GM19455 (cell line): Measurements from ENCODE around the gene DHRS3.

Experiments
- ATAC-seq: cut with Tn5 transposase; IDR thresholded peaks from one replicate; pipeline ENCODE4 v1.9.1; 2021; ENCODE audit not compliant: unreplicated experiment

Gene DHRS3

GRCh38 chr1:12555411-12556367 is 62.3 kb downstream of the DHRS3 start:
- no peak for ATAC-seq

DNA sequence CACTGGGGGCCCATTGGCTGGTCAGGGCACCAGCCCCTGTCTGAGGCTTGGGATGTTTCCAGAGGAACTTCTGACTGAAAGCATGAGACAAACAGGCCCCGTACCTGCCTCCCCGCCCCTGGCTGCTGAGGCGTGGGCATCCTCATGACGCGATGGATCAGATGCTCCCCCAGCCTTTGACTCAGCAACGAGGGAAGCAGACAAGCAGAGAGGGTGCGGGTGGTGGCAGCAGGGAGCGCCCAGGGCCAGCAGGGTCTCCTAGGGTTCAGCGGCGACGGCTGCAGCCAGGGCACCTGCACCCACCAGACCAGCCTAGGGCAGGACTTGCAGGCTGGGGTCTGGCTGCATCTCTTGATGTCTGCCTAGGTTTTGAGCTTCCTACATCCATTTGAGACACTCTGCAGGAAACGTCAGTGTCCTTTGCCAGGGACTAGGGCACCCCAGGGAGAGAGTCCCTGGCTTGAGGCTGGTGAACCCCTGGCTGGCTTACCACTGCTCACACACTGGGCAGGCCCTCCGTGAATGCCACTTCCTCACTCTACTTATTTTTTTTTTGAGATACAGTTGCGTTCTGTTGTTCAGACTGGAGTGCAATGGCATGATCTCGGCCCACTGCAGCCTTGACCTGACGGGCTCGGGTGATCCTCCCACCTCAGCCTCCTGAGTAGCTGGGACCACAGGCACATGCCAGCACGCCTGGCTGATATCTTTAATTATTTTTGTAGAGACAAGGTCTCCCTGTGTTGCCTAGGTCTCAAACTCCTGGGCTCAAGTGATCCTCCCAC is 63.3 kb downstream of the DHRS3 start:
- no peak for ATAC-seq

- no peak for ATAC-seq
Observed at GRCh38 chr1:12553963-12554362, 64.0 kb downstream of the DHRS3 start.

- ATAC-seq = no peak
Observed at GRCh38 chr1:12552951-12553921, 64.8 kb downstream of the DHRS3 start.

GRCh38 chr1:12552111-12552888 is 65.7 kb downstream of the DHRS3 start:
- no peak for ATAC-seq

GRCh38 chr1:12551584-12551983 is 66.4 kb downstream of the DHRS3 start:
- ATAC-seq = no peak

DNA sequence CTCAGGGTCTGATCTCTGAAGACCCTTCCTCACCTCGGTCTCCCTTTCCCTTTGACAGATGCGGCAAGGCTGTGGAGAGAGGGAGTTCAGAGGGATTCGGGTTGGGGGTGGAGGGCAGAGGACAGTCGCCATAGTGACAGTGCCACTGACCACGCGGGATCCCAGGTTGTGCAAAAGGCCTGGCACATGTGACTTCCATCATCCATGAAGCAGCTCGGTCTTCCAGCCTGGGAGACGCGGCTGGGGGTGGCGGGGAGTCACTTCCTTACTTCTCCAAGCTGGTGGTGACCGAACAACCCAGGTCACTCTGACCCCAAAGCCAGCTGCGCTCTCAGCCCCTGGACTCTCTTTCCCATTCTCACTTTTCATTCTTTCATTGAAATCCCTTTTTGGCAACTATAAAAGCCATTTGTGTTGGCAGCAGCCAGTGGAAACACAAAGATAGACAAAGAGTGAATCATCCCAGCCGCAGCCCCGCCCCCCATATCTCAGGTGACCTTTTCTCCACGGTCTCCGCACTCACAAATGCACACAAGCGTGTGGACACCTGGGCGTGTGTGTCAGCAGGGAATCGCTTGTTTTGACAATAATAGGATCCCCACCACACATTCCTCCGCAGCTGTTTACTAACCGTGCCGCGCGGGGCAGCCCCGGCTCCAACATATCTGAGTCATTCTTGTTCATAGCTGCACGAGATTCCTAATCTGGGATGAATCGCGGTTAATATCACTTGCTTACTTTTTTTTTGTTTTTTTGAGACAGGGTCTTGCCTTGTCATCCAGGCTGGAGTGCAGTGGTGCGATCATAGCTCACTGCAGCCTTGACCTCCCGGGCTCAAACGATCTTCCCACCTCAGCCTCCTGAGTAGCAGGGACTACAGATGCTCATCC is 68.3 kb downstream of the DHRS3 start:
- ATAC-seq = no peak

DNA sequence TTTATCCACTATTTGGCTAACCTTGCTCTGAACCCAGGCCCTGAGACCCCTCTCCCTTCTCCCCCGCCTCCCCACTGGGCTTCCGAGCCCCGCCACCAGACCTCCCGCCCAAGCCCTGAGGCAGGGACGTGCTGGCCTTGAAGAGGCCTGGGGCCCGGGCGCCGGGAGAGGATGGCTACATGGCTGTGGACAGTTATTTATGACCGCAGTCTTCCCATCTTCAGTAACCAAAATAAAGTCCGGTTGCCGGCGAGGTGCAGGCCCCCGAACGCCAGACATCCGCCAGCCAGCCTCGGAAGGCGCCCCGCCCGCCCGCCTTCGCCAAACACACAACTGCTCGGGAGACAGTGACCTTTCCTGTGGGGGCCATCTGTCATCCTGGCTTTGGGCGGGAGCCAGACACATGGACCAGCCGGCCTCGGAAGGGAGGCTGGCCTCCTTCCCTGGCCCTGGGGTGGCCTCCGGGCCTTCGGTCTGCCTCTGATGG is 69.0 kb downstream of the DHRS3 start:
- no peak for ATAC-seq

- no peak for ATAC-seq
Observed at GRCh38 chr1:12548279-12548972, 69.6 kb downstream of the DHRS3 start.

DNA sequence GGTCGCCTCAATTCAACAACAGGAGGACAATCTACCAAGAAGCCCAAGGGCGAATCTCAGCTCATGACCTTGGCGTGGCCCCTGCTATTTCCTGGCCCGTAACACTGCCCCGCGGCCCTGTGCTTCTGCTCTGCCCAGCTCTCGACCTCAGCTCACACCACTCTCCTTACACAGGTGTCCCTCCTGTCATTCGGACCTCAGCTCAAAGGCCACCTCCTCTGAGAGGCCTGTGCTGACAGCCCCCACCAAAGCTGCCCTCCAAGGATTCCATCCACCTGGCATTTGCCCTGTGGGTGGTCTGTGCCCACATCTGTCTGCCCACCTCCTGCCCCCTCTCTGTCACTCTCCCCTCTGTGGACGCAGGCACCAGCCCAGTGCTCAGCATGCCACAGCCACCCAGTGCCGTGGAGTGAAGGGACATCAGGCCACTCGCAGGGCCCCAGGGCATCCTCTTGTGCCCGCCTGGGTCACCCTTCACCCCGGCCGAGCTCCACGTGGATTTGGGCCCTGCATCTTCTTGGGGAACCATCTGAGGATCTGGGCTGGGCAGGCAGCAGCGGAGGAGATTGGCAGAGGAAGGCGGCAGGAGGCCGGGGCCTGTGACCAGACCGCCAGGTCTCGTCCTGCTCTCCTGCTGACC is 70.3 kb downstream of the DHRS3 start:
- no peak for ATAC-seq

- ATAC-seq = no peak
Observed at GRCh38 chr1:12546771-12547585, 71.0 kb downstream of the DHRS3 start.

DNA sequence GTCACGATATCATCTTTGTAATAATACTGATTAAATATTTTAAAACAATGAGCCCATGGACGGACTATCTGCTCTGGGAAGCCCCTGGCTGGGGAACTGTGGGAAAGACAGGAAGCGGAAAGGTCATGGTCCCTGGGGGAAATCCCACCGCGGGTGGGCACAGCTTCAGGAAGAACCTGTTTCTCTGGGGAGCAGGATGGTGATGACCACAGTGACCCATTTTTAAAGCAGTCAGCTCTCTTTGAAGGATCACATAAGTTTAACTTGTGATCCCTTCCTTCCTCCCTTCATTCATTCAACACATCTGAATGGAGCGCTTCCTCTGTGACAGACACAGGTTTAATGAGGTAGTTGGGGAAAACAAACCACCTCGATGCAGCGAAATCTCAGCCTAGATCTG is 73.0 kb downstream of the DHRS3 start:
- no peak for ATAC-seq

DNA sequence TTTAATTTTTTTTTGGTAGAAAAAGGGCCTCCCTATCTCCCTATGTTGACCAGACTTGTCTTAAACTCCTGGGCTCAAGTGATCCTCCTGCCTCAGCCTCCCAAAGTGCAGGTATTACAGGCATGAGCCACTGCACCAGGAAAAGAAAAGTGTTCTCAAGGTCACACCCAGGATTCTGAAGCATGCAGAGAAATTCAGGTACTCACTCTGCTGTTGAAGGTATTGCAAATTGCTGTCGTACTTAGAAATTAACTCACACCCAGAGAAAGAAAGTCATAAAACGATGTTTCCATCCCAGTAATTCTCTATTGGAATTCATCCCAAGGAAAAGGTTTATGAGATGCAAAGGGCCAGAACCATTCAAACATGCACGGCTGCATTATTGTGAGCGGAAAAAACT is 73.7 kb downstream of the DHRS3 start:
- no peak for ATAC-seq

DNA sequence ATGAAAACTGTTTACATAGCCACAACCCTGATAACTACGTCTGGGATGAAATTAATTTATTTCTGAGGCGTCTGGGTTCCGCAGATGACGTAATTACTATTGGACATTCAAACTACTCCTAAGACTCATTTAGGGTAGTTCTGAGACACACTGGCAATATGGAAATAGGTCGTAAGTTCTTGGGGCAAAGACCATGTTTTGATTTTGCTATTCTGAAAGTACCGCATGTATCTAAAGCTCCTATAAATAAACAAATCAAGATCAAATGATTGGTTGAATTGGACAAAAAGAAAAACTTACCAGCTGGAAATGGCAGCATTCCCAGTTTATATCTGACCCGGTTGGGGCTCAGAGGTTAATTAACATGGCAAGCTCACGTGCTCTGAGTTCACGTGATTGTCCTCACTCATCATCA is 74.3 kb downstream of the DHRS3 start:
- no peak for ATAC-seq

- ATAC-seq = no peak
Observed at GRCh38 chr1:12542616-12543592, 75.1 kb downstream of the DHRS3 start.

DNA sequence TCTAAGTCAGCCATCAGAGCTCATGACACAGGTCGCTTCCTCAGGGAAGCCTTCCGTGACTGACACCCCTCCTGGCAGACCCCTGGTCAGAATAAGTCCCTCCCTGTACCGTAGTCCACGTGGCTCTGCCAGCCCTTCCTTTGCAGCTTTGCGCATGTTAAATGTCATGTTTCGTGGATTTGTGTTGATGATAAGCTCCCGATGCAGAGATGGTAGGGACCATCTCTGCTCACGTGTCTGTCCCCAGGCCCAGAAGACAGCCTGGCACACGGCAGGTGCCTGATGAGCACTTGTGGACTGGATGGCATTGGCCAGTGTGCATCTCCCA is 75.9 kb downstream of the DHRS3 start:
- ATAC-seq = no peak
